OCI-LY1 (cell line): Measurements from ENCODE around the gene KLF7.

Experiments used
- H2AFZ ChIP-seq: fragments of 200-600 bp; sonication (generic), shearing (Covaris generic); 2 replicates; pipeline ENCODE4 v1.6.0; 2014; ENCODE audit warnings: antibody characterized with exemption, mild to moderate bottlenecking, low read length
- H3F3A ChIP-seq: fragments of 200-600 bp; sonication (generic), shearing (Covaris generic); 2 replicates; pipeline ENCODE4 v1.6.0; 2014; ENCODE audit warnings: mild to moderate bottlenecking, antibody characterized with exemption, low read length, moderate library complexity; ENCODE audit not compliant: insufficient read depth
- H3K27ac ChIP-seq: fragments of 200-600 bp; sonication (generic); 2 replicates; pipeline ENCODE4 v1.5.1; 2014; ENCODE audit warnings: low read length, mixed run types, mild to moderate bottlenecking, low read depth; ENCODE audit not compliant: poor library complexity, severe bottlenecking
- H3K27me3 ChIP-seq: fragments of 200-600 bp; sonication (generic); 2 replicates; pipeline ENCODE4 v1.6.0; 2014; ENCODE audit warnings: antibody characterized with exemption, mild to moderate bottlenecking, low read length, moderate library complexity; ENCODE audit not compliant: insufficient read depth
- H3K36me3 ChIP-seq: fragments of 200-600 bp; sonication (generic); 2 replicates; pipeline ENCODE4 v1.6.1; 2014; ENCODE audit warnings: mild to moderate bottlenecking, antibody characterized with exemption, low read length, moderate library complexity, mixed read lengths; ENCODE audit not compliant: insufficient read depth
- H3K4me1 ChIP-seq: fragments of 200-600 bp; sonication (generic); 2 replicates; pipeline ENCODE4 v1.5.1; 2014; ENCODE audit warnings: mild to moderate bottlenecking, low read length, moderate library complexity; ENCODE audit not compliant: insufficient read depth, severe bottlenecking
- H3K4me2 ChIP-seq: fragments of 200-600 bp; sonication (generic), shearing (Covaris generic); 2 replicates; pipeline ENCODE4 v1.6.1; 2014; ENCODE audit warnings: low read length
- H3K4me3 ChIP-seq: fragments of 200-600 bp; sonication (generic); 2 replicates; pipeline ENCODE4 v1.5.1; 2014; ENCODE audit warnings: low read length, low read depth, mild to moderate bottlenecking, mixed read lengths; ENCODE audit not compliant: poor library complexity, severe bottlenecking
- H3K79me2 ChIP-seq: fragments of 200-600 bp; shearing (Covaris generic); 2 replicates; pipeline ENCODE4 v1.6.1; 2016; ENCODE audit warnings: mixed run types, low read length, mixed read lengths; ENCODE audit not compliant: insufficient read depth
- H3K9ac ChIP-seq: fragments of 200-600 bp; sonication (generic), shearing (Covaris generic); 2 replicates; pipeline ENCODE4 v1.6.1; 2014; ENCODE audit warnings: mild to moderate bottlenecking, low read length, mixed read lengths
- H3K9me2 ChIP-seq: fragments of 200-600 bp; sonication (generic), shearing (Covaris generic); 2 replicates; pipeline ENCODE4 v1.6.1; 2014; ENCODE audit warnings: low read depth, mild to moderate bottlenecking, low read length, mixed read lengths
- H3K9me3 ChIP-seq: fragments of 200-600 bp; shearing (Covaris generic); 2 replicates; pipeline ENCODE4 v1.6.1; 2014; ENCODE audit warnings: low read length, mixed read lengths
- H4K20me1 ChIP-seq: fragments of 200-600 bp; sonication (generic), shearing (Covaris generic); 2 replicates; pipeline ENCODE4 v1.6.0; 2016; ENCODE audit warnings: mild to moderate bottlenecking, low read length; ENCODE audit not compliant: insufficient read depth
- EZH2 ChIP-seq: fragments of 200-600 bp; sonication (generic), shearing (Covaris generic); IDR thresholded peaks from 2 replicates; pipeline ENCODE4 v1.8.0; 2017; ENCODE audit warnings: borderline replicate concordance, mixed run types, mild to moderate bottlenecking, antibody characterized with exemption, low read length, moderate library complexity, mixed read lengths
- TF ChIP-seq, protein P1 (sequence below): fragments of 200-600 bp; sonication (generic), shearing (Covaris generic); IDR thresholded peaks from 2 replicates; pipeline ENCODE4 v1.5.1; 2017; ENCODE audit warnings: mild to moderate bottlenecking, antibody characterized with exemption, low read length, moderate library complexity, mixed read lengths

KLF7 gene

DNA sequence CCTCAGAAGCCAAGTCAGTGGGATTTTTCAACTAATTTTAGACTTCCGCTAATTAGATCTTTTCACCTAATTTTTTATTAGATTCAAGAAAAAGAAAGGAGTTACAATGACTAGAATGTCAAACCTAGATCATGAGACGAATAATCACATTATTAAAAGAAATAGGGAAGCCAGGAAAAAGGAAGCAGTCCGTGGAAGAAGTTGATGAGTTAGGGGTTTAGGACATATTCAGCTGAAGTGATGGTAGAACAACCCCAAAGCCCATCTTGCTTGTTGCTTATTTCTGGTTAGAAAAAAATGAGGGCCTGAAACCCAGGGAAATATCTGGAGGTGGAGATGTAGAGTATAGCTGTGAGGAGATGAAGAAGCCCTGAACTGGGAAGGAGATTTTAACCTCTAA, 8.0 kb downstream of the KLF7 start:
- Histone ChIP-seq H3K9me2 (no peaks in the 10 kb centered on the region), H3K36me3 (no peaks in the 10 kb centered on the region), H3K4me1 (no peaks in the 10 kb centered on the region), H3K27ac (no peak overlapping the region), H3K4me3 (no peak overlapping the region), H3K4me2 (no peak overlapping the region), H3K27me3 (peaks cover 3% of the 10 kb centered on the region; the same call in 1 of the 2 replicates), H3F3A (no peaks in the 10 kb centered on the region), H3K9me3 (no peaks in the 10 kb centered on the region), H3K9ac (no peak overlapping the region), H3K79me2 (no peaks in the 10 kb centered on the region), H2AFZ (no peak overlapping the region), H4K20me1 (no peaks in the 10 kb centered on the region)
- TF ChIP-seq, protein P1, sequence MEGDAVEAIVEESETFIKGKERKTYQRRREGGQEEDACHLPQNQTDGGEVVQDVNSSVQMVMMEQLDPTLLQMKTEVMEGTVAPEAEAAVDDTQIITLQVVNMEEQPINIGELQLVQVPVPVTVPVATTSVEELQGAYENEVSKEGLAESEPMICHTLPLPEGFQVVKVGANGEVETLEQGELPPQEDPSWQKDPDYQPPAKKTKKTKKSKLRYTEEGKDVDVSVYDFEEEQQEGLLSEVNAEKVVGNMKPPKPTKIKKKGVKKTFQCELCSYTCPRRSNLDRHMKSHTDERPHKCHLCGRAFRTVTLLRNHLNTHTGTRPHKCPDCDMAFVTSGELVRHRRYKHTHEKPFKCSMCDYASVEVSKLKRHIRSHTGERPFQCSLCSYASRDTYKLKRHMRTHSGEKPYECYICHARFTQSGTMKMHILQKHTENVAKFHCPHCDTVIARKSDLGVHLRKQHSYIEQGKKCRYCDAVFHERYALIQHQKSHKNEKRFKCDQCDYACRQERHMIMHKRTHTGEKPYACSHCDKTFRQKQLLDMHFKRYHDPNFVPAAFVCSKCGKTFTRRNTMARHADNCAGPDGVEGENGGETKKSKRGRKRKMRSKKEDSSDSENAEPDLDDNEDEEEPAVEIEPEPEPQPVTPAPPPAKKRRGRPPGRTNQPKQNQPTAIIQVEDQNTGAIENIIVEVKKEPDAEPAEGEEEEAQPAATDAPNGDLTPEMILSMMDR, result no peak
- TF ChIP-seq EZH2, result no peak

DNA sequence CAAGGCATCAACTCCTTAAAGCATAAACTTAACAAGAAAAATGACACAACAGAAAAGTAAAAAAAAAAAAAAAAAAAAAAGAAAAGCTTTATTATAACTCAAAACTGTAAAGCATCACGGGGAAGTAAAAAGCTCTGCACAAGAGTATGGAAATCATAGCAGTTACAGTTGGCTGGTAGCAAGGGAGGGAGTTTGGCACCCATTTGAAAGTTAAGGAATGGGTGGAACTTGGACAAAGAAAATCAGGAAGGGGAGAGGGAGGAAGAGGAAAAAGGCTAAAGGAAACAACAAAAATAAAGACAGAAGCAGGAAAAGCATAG, 8.6 kb downstream of the KLF7 start:
- Histone ChIP-seq H3K27me3 (peaks cover 3% of the 10 kb centered on the region; the same call in 1 of the 2 replicates), H3K27ac (no peak overlapping the region), H3K9me2 (no peaks in the 10 kb centered on the region), H3K4me2 (no peak overlapping the region), H3K9ac (no peak overlapping the region), H3K9me3 (no peaks in the 10 kb centered on the region), H3K4me3 (no peak overlapping the region), H3F3A (no peaks in the 10 kb centered on the region), H4K20me1 (no peaks in the 10 kb centered on the region), H2AFZ (no peak overlapping the region), H3K79me2 (no peaks in the 10 kb centered on the region), H3K36me3 (no peaks in the 10 kb centered on the region), H3K4me1 (no peaks in the 10 kb centered on the region)
- TF ChIP-seq, protein P1, result no peak

DNA sequence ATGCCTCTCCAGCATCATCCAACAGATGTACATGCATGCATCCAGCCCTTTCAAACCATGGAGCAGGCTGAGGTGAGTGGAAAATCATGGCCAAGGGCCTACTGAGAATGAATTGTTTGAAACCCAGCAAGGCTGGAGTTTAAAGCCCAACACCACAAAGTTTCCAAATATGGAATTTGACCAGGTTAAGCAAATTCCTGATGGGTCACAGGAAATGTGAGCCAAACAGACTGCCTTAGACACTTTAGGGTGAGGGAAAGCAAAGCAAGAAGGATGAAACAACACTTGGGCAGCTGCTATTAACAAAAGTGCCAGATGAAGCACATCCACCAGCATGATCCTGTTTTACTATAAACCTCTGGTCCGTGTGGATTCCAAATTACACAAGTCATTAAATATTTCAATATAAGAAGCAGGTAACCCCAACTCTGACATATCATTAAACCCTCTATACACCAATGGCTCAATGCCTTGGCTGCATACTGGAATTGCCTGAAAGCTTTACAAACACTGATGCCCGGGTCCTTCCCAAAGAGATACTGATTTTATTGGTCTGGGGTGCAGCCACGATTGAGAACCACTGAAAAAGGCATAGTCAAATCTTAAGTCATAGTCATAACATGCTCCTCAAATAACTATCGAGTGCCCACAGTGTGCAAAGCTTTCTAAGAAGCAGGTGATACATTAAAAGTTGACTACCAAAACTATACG, 9.1 kb downstream of the KLF7 start:
- Histone ChIP-seq H4K20me1 (no peaks in the 10 kb centered on the region), H3K4me3 (no peak overlapping the region), H3K9me3 (no peaks in the 10 kb centered on the region), H3K79me2 (no peaks in the 10 kb centered on the region), H3K9ac (no peak overlapping the region), H2AFZ (no peak overlapping the region), H3K4me1 (no peaks in the 10 kb centered on the region), H3K9me2 (no peaks in the 10 kb centered on the region), H3K27ac (no peak overlapping the region), H3F3A (no peaks in the 10 kb centered on the region), H3K36me3 (no peaks in the 10 kb centered on the region), H3K27me3 (peaks cover 3% of the 10 kb centered on the region; the same call in 1 of the 2 replicates), H3K4me2 (no peak overlapping the region)
- no peak for TF ChIP-seq EZH2
- TF ChIP-seq, protein P1, result no peak
